ENCODE measurements around the gene LGALSL. TPM values are rescaled to one million over a fixed set of nuclear protein-coding genes. Genes with fewer than 3 reads are reported as not detected.

The LGALSL gene
- total and polyA plus RNA-seq, 2 donors (not counting 1 experiment from before 2014, with no cell fraction given) = 0.40 to 1.8 TPM

- POLR2A ChIA-PET = interaction anchor here (1.5 kb wide), 1 partner anchor 158 kb away, joined by 5 read pairs; no protein-coding TSS in a partner anchor
- Histone ChIP-seq H4K20me1 (ENCODE audit: control insufficient read depth, insufficient read depth, low read length, poor library complexity, severe bottlenecking) (no peaks in the 10 kb centered on the region), H3K9ac (ENCODE audit: low read length) (no peak overlapping the region), H3K4me1 (ENCODE audit: control insufficient read depth in 2 of 2, insufficient read depth in 2 of 2, low read length in 2 of 2) (peaks cover 3 to 4% of the 10 kb centered on the region in 2 donors), H3K4me3 (ENCODE audit: control extremely low read depth in 1 of 5, extremely low read depth in 1 of 5, insufficient read depth in 1 of 5, low read depth in 2 of 5, low read length in 4 of 5) (no peak overlapping the region), H3K27me3 (replicated peaks in 1 of 4; ENCODE audit: control extremely low read depth in 1 of 4, control insufficient read depth in 3 of 4, insufficient read depth in 4 of 4, low read length in 3 of 4) (peaks cover 0 to 3% (median 1%) of the 10 kb centered on the region in 4 experiments), H3K79me2 (ENCODE audit: control insufficient read depth, insufficient read depth, low read length) (no peaks in the 10 kb centered on the region), H3K27ac (ENCODE audit: low read length in 2 of 2) (no peak overlapping the region), H2AFZ (ENCODE audit: insufficient read depth, low read depth, low read length, poor library complexity, severe bottlenecking) (peak overlapping the region; percentile 59), H3K36me3 (replicated peaks in 1 of 2; ENCODE audit: control extremely low read depth in 1 of 2, control insufficient read depth in 1 of 2, extremely low read depth in 1 of 2, insufficient read depth in 2 of 2, low read length in 1 of 2) (no peaks in the 10 kb centered on the region), H3K4me2 (replicated peaks; ENCODE audit: low read depth, low read length, poor library complexity, severe bottlenecking) (peak overlapping the region; percentile 29), H3K9me3 (ENCODE audit: control extremely low read depth in 1 of 3, control insufficient read depth in 2 of 3, insufficient read depth in 1 of 3, low read length in 2 of 3) (peaks cover 0 to 4% (median 0%) of the 10 kb centered on the region in 3 donors)
- Mint-ChIP-seq H3K4me3 (no peak overlapping the region), H3K27ac (no peak overlapping the region), H3K27me3 (peaks cover 22% of the 10 kb centered on the region), H3K9me3 (ENCODE audit: insufficient read depth) (no peaks in the 10 kb centered on the region), H3K4me1 (peaks cover 5% of the 10 kb centered on the region)
- CTCF ChIA-PET = interaction anchor here (0.6 to 15.6 kb wide), 54 partner anchors 8 to 577 kb away, joined by 3 to 398 read pairs (median 4); no protein-coding TSS in a partner anchor
- WGBS (ENCODE audit: insufficient coverage) = 38% methylated on average over 14 of the region's 20 CpGs
- ATAC-seq (ENCODE audit: low read depth) (peak; percentile 86), DNase-seq (peak; percentile 80)
- TF ChIP-seq CTCF (IDR thresholded peaks at IDR 0.05) (peak; percentile 98), EZH2 (IDR thresholded peaks at IDR 0.05; ENCODE audit: borderline replicate concordance, insufficient read depth, low read depth, low read length, poor library complexity, severe bottlenecking) (no peak)
- intact Hi-C loops (cut with micrococcal nuclease) = loop anchor here (1.0 to 2.0 kb wide), 3 partner anchors 74 to 439 kb away; no protein-coding TSS in a partner anchor
Measured at GRCh38 chr2:64488050-64488974, 34.4 kb downstream of the LGALSL start.
